ENCODE measurements around the gene TRIO.

Gene TRIO

GRCh38 chr5:14359069-14360043, 216.2 kb downstream of the TRIO start:
- Mint-ChIP-seq H3K9me3 (no peaks in the 10 kb centered on the region), H3K27me3 (no peaks in the 10 kb centered on the region), H3K4me1 (ENCODE audit: low read depth) (peaks cover 9% of the 10 kb centered on the region), H3K27ac (no peak overlapping the region), H3K36me3 (ENCODE audit: low read depth) (no peaks in the 10 kb centered on the region), H3K4me3 (no peak overlapping the region)

- Mint-ChIP-seq H3K9me3 (no peaks in the 10 kb centered on the region), H3K4me3 (no peak overlapping the region), H3K27ac (no peak overlapping the region), H3K27me3 (no peaks in the 10 kb centered on the region), H3K4me1 (ENCODE audit: low read depth) (peaks cover 27% of the 10 kb centered on the region), H3K36me3 (ENCODE audit: low read depth) (no peaks in the 10 kb centered on the region)
Observed at GRCh38 chr5:14362491-14362890, 219.3 kb downstream of the TRIO start.

- H3K36me3 Mint-ChIP-seq (ENCODE audit: low read depth), result no peaks in the 10 kb centered on the region
- H3K27ac Mint-ChIP-seq, result no peak overlapping the region
- peaks cover 27% of the 10 kb centered on the region for H3K4me1 Mint-ChIP-seq (ENCODE audit: low read depth)
- H3K4me3 Mint-ChIP-seq, result no peak overlapping the region
- H3K9me3 Mint-ChIP-seq, result no peaks in the 10 kb centered on the region
- no peaks in the 10 kb centered on the region for H3K27me3 Mint-ChIP-seq
Observed at GRCh38 chr5:14364096-14364495, 221.0 kb downstream of the TRIO start.

DNA sequence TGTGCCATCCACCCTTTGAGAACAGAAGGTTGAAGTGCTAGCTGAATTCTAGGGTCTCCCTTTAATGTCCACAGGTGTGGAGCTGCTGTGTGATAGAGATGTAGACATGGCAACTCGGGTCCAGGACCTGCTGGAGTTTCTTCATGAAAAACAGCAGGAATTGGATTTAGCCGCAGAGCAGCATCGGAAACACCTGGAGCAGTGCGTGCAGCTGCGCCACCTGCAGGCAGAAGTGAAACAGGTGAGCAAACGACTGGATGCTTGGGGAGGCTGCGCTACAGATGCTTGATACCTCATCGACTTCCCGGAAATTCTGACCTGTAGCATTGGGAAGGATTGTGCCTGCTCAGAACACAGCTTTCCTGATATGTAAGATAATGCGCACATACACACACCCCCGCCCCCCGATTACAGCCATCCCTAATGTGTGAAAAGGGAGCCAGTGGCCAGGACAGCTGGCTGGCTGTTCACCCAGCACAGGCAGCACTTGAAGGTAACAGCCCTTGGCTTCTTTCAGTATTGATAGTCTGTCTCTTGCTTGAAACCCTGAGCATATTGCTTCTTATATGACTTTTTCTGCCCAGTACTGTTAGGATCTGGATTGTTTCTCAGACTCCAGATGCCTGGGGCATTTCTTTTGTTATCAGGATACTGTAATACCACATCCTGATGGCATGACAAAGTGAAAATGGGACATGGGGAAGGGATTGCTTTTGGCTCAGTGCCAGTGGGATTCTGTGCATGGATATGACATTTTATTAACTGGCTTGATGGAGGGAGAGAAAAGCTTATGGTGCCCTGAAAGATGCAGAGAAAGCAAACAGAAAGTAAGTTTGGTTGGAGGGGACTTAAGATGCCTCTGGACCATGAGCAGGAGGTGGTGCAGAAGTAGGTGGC, 221.7 kb downstream of the TRIO start:
- Mint-ChIP-seq H3K4me1 (ENCODE audit: low read depth) (peaks cover 27% of the 10 kb centered on the region), H3K4me3 (no peak overlapping the region), H3K36me3 (ENCODE audit: low read depth) (no peaks in the 10 kb centered on the region), H3K27ac (peak overlapping the region; percentile 31), H3K27me3 (no peaks in the 10 kb centered on the region), H3K9me3 (no peaks in the 10 kb centered on the region)

DNA sequence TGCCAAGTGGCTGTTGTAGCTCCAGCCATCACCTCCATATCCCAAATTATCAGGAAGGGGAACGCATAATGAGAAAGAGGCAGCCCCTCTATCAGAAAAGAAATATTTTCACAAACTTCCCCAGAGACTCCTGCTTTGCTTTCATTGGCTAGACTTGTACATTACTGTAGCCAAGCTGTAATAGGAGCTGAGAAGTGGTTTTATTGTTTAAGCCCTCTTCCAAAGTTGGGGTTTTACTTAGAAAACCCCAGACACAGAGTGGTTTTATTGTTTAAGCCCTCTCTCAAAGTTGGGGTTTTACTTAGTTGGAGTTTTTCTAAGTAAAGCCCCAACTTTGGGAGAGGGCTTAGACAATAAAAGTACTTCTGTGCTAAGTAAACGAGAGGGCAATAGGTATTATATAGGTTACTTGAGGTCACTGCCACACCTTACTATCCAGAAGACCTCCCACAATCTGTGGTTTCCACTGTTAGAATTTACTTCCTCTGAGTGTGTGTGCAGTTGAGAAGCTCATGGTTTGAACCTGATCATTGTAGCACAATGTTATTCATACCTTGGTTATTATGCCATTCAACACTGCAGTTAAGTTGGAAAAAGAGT, 222.8 kb downstream of the TRIO start:
- no peak overlapping the region for H3K27ac Mint-ChIP-seq
- H3K36me3 Mint-ChIP-seq (ENCODE audit: low read depth), result peaks cover 7% of the 10 kb centered on the region

GRCh38 chr5:14366763-14367162, 223.6 kb downstream of the TRIO start:
- Mint-ChIP-seq H3K27ac (no peak overlapping the region), H3K27me3 (no peaks in the 10 kb centered on the region), H3K36me3 (ENCODE audit: low read depth) (peaks cover 7% of the 10 kb centered on the region), H3K4me1 (ENCODE audit: low read depth) (peaks cover 33% of the 10 kb centered on the region), H3K9me3 (no peaks in the 10 kb centered on the region), H3K4me3 (no peak overlapping the region)

More for the DNA sequence above, 222.8 kb downstream of the TRIO start:
- H3K4me3 Mint-ChIP-seq, result peak overlapping the region; percentile 33
- no peaks in the 10 kb centered on the region for H3K9me3 Mint-ChIP-seq
- no peaks in the 10 kb centered on the region for H3K27me3 Mint-ChIP-seq
- H3K4me1 Mint-ChIP-seq (ENCODE audit: low read depth), result peaks cover 33% of the 10 kb centered on the region

GRCh38 chr5:14367364-14367763, 224.2 kb downstream of the TRIO start:
- H3K36me3 Mint-ChIP-seq (ENCODE audit: low read depth), result peaks cover 7% of the 10 kb centered on the region
- H3K9me3 Mint-ChIP-seq, result no peaks in the 10 kb centered on the region
- H3K4me3 Mint-ChIP-seq, result no peak overlapping the region
- H3K27ac Mint-ChIP-seq, result no peak overlapping the region
- H3K27me3 Mint-ChIP-seq, result no peaks in the 10 kb centered on the region
- peaks cover 33% of the 10 kb centered on the region for H3K4me1 Mint-ChIP-seq (ENCODE audit: low read depth)

- H3K36me3 Mint-ChIP-seq (ENCODE audit: low read depth), result peaks cover 7% of the 10 kb centered on the region
- H3K9me3 Mint-ChIP-seq, result no peaks in the 10 kb centered on the region
Observed at GRCh38 chr5:14369780-14370179, 226.6 kb downstream of the TRIO start.

GRCh38 chr5:14370386-14370785, 227.2 kb downstream of the TRIO start:
- H3K4me3 Mint-ChIP-seq, result no peak overlapping the region
- H3K27ac Mint-ChIP-seq, result no peak overlapping the region
- peaks cover 23% of the 10 kb centered on the region for H3K4me1 Mint-ChIP-seq (ENCODE audit: low read depth)
- H3K27me3 Mint-ChIP-seq, result no peaks in the 10 kb centered on the region
- H3K9me3 Mint-ChIP-seq, result no peaks in the 10 kb centered on the region
- peaks cover 7% of the 10 kb centered on the region for H3K36me3 Mint-ChIP-seq (ENCODE audit: low read depth)

More at GRCh38 chr5:14369780-14370179, 226.6 kb downstream of the TRIO start:
- Mint-ChIP-seq H3K27me3 (no peaks in the 10 kb centered on the region), H3K4me3 (no peak overlapping the region), H3K27ac (no peak overlapping the region), H3K4me1 (ENCODE audit: low read depth) (peaks cover 28% of the 10 kb centered on the region)

DNA sequence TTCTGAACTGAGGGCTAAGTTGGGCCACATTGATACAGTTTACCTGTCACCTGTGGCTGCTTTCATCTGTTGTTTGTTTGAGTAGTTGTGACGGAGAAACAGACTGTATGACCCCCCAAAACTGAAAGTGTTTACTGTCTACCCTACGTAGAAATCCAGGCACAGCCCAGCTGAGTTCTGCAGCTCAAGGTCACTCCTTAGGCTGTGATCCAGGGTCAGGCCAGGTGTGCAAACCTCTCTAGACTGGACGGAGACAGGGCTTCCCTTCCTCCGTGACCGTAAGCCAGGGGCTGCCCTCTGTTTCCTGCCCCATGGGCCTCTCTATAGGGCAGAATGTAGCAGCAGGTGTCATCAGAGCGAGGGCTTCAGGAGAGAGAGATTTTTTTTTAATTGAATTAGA, 230.5 kb downstream of the TRIO start:
- Mint-ChIP-seq H3K27ac (no peak overlapping the region), H3K36me3 (ENCODE audit: low read depth) (peaks cover 7% of the 10 kb centered on the region)

GRCh38 chr5:14374100-14374499, 231.0 kb downstream of the TRIO start:
- Mint-ChIP-seq H3K9me3 (no peaks in the 10 kb centered on the region), H3K4me3 (no peak overlapping the region), H3K36me3 (ENCODE audit: low read depth) (peaks cover 7% of the 10 kb centered on the region), H3K4me1 (ENCODE audit: low read depth) (peaks cover 6% of the 10 kb centered on the region), H3K27me3 (no peaks in the 10 kb centered on the region), H3K27ac (no peak overlapping the region)

More for the DNA sequence above, 230.5 kb downstream of the TRIO start:
- Mint-ChIP-seq H3K4me3 (no peak overlapping the region), H3K27me3 (no peaks in the 10 kb centered on the region), H3K9me3 (no peaks in the 10 kb centered on the region), H3K4me1 (ENCODE audit: low read depth) (peaks cover 6% of the 10 kb centered on the region)

DNA sequence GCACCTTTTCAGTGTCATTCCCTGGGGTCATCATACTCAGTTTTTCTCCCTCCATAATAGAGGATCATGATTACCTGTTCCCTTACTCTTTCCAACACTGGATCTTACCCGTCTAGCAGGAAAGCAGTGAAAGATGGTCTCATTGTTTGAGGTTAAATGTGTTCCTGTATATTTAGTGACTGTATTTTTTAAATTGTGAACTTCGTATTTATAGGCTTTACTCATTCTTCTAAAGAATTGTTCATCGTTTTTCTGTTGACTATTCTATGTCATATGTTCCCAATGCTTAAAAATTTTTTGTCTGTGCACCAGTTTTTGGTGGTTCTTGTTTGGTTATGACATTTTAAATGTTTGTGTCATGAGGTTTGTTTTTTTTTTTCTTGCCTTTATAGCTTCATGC, 233.6 kb downstream of the TRIO start:
- no peaks in the 10 kb centered on the region for H3K27me3 Mint-ChIP-seq
- no peaks in the 10 kb centered on the region for H3K9me3 Mint-ChIP-seq
- no peaks in the 10 kb centered on the region for H3K4me1 Mint-ChIP-seq (ENCODE audit: low read depth)
- no peak overlapping the region for H3K4me3 Mint-ChIP-seq
- no peak overlapping the region for H3K27ac Mint-ChIP-seq
- H3K36me3 Mint-ChIP-seq (ENCODE audit: low read depth), result peaks cover 10% of the 10 kb centered on the region

DNA sequence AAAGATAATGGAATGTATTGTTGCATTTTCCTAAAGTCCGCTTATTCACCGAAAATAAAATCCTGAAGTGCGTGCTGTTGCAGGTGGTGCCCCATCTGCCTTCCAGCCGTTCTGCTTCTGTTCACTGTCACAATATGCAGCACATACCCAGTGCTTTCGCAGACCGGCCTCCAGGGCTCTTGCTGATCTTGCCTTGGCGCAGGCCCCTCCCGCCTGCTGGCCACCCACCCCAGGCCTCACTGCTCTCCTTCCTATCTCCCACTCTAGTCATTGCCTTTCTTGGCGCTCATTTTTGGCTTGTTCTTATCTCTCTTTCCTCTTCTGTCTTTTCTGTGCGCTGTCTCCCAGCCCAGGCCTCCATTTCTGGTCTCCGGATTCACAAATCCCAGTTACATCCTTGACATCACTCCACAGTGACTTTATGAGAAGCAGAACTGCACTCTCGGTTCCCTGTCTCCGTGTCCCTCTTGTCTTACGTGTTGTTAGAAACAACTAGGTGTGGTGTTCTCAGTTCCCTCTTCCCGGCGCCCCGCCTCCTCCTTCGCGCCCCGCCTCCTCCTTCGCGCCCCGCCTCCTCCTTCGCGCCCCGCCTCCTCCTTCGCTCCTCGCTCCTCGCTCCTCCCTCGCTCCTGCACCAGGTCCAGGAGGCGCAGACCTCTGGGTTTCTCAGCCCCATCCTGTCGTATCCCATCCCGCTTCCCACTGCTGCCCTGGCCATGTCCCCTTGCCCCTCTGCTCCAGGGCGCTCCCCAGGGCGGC, 236.8 kb downstream of the TRIO start:
- Mint-ChIP-seq H3K4me1 (ENCODE audit: low read depth) (peaks cover 3% of the 10 kb centered on the region), H3K27ac (no peak overlapping the region), H3K27me3 (no peaks in the 10 kb centered on the region), H3K4me3 (no peak overlapping the region), H3K36me3 (ENCODE audit: low read depth) (peaks cover 10% of the 10 kb centered on the region), H3K9me3 (no peaks in the 10 kb centered on the region)

DNA sequence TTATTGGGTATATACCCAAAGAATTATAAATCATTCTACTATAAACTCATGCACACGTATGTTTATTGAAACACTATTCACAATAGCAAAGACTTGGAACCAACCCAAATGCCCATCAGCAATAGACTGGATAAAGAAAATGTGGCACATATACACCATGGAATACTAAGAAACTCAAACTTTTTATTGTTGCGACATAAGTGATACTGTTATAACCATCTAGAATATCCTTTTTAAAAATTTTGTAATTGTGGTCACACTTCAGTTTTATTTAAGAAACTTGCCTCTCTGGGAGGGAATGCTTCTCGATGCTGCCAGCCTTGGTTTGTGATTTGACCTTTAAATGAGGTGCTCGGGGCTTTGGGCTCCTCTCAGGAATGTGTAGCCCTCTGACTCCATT, 237.6 kb downstream of the TRIO start:
- Mint-ChIP-seq H3K27me3 (no peaks in the 10 kb centered on the region), H3K4me1 (ENCODE audit: low read depth) (peaks cover 7% of the 10 kb centered on the region), H3K27ac (no peak overlapping the region), H3K9me3 (no peaks in the 10 kb centered on the region), H3K36me3 (ENCODE audit: low read depth) (peaks cover 10% of the 10 kb centered on the region), H3K4me3 (no peak overlapping the region)

All from stimulated activated naive CD8-positive, alpha-beta T cell treated with anti-CD3 and anti-CD28 coated beads, Interleukin-15, Interleukin-2, amounts not matched to agents 100 ng/mL and 50 ng/mL, for 24 hours (primary cell).